Measurements from ENCODE around the gene FASN.

The FASN gene

DNA sequence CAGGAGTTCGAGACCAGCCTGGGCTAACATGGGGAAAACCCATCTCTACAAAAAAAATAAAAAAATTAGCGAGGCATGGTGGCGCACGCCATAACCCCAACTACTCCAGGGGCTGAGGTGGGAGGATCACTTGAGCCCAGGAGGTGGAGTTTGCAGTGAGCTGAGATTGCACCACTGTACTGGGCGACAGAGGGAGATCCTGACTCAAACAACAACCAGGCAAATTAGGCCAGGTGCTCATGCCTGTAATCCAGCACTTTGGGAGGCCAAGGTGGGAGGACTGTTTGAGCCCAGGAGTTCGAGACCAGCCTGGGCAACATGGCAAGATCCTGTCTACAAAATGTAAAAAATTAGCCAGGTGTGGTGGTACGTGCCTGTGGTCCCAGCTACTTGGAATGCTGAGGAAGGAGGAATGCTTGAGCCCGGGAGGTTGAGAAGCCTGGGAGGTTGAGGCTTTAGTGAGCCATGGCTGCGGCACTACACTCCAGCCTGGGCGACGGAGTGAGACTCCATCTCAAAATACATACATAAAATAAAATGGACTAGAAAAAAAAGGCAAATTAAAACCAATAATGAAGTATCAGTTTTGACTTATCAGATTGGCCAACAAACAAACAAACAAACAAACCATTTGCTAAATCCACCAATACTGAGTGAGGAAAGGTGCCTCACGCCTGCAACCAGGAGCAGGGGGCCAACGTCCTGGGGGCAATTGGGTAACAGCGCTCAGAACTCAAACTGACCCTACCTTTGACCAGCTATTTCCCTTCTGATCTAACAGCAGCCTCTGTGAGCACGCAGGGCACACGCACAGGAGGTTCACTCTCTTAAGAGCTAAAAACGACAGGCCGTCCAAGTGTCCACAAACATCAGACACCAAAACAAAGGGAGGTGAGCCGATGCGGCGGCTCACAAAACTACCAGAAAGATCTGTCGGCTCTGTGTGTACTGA is 19.4 kb upstream of the FASN start:
- FAIRE-seq, result no peak

DNA sequence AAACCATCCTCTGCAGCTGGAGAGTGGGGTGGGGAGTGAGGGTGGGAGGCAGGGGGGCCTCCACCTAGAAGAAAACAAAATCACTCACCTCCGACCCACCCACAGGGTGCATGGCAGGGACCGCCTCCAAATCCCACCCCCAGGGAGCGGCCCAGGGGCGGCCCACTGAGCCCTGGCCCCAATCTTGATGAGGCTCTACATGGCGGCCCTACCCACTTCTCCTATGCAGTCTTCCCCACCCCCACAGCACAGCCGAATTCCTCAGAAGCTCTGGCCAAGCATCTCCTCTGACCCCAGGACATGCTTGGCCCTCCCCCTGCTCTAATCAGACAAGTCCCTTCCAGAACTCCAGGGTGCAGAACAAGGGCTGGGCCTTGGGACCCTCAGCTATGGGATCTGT is 18.2 kb upstream of the FASN start:
- FAIRE-seq, result no peak

DNA sequence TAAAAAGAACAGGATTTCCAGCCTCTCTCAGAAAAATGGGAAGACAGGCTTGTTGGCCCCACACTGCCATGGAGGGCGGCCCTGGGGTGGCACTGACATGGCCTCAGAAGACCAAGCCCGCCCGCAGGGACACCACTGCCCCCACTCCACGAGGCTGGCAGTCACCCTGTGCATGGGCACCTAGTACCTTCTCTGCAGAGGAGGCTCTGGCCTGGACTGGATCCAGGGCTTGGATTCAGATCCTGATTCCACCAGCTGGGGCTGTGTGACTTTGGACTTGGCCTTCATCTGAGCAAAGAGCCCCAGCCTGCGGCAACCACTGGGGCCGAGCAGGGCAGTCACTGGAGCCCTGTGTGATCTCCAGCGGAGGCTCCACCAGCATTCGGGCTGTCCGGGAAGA is 16.8 kb upstream of the FASN start:
- no peak for FAIRE-seq

DNA sequence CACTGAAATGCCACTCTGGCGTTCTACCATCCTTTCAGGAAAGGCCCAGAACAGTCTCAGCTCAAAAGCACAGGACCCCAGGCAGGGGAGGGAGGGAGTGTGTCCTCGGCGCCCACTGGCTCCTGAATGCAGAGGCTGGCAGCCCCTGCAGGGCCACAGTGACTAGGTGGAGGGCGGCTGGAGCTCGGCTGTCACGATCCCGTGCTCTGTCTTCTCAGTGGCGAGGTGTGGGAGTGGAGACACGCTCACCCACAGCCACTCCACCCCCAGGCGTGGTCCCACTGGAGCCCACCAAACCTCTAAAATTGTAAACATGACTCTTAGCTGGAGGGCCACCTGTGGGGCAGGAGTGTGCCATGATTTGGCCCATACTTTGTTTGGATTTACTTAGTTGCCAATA is 16.4 kb upstream of the FASN start:
- FAIRE-seq, result no peak

DNA sequence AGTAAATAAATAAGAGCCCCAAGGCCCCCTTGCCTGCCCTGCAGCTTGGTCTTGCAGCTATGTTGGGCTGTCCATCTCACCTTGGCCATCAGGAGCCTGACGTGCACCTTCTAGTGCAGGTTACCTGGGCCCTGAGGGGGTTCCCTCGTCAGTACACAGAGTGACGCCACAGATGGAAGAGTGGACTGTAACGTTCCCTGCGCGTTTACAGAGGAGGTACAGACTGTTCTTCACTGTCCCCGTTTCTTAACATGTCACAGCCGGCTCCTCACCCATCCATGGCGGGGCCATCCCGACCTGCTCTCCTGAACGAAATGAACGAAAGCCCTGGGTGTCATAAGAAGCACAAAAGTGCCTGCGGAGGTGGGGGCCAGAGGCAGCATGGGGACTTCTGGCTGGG is 15.9 kb upstream of the FASN start:
- FAIRE-seq, result no peak

DNA sequence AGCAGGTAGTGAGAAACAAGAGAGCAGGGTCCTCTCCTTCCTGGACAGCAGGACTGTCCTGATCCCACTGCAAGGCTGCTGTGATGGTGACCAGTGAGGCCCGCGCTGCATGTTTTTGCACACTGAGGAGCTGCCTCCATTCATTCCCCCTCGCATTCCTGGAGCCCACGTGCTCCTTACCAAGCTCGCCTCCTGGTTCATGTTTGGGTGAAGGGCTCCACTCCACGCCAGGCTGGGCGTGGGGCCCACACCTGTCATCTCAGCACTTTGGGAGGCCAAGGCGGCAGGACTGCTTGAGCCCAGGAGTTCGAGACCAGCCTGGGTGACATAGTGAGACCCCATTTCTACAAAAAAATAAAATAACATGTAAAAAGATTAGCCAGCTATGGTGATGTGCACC is 15.4 kb upstream of the FASN start:
- FAIRE-seq, result no peak

DNA sequence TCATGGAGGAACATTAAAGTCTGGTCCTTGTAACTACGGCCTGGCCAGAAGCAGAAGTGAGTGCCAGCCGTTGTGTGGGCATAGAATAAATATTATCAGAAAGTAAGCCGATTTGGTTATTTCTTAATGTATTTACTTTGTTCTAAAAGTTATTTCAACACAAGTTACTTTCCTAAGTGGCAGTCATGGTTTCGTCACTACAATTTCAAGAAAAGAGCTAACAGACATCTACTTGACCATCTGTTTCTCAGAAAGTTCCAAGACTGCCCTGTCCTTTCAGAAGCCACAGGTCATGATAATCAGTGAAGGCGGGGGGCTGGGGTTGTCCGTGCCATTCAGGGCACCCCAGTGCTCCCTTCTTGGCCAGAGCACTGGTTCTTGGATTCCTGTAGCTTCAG is 14.9 kb upstream of the FASN start:
- FAIRE-seq, result no peak

DNA sequence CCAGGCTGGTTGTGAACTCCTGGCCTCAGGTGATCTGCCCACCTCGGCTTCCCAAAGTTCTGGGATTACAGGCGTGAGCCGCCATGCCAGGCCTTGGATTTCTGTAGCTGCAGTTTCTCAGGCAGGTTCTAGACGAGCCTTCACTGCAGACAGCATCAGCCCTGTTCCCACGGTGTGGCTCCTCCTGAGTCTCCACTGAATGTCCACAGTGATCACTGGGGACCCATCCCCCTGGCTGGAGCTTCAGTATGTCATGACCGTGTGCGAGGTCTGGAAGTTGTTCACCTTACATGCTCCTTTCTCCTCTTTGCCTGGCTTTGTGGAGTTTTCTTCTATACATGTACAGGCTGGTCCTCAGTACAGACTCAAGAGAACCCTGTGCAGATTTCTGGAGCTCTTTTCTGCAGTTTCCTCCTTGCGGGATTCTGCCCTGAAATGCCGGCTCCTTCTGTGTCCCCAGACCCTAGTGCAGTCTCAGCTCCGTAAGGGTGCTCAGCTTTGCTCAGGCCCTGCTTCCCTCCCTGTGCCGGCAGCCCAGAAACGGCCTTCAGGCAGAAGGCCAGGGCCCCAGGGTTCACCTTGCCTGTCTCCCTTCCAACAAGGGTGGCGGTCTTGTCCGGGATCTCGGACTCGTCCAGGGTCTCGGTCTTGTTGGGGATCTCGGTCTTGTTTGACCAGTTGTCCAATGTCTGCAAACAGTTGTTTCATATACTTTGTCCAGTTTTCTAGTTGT is 14.3 kb upstream of the FASN start:
- no peak for FAIRE-seq

DNA sequence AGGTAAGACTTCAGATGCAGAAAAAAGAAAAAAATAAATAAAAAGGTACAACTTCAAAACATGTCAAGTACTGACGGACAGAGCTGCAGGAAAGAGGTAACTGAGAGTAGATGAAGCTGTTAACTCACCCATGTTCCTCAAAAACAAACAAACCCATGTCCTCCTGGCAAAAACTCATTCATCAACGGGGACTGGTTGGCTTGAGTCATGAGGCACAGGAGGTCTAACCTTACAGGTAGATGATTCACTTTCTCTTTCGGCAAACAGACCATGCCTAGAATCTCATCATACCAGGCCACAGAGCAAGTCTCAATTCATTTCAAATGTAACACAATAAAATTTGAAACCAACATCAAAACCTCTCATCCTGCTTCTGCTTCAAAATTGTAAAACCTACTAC is 12.3 kb upstream of the FASN start:
- FAIRE-seq, result no peak

DNA sequence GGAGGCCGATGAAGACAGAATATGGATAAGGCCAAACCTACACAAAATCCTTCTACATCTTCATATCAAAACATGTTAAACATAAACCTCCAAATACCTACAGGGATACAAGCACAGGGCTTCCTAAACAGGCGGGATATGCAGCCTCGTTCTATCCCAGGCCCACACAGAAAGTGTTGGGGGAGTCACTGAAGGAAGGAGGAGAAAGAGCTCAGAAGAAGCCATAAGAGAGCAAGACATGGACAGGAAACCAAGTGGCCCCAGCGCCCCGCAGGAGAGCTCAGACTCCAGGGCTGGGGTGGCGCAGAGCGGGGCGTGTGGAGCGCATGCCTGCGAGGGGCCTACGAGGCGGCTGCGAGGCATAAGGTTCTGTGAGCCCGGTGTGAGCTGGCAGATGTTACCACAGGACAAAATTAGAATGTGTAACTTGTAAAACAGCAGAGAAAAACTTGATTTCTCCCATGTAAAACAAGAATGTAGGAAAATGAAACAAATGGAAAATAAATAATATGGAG is 11.0 kb upstream of the FASN start:
- no peak for FAIRE-seq

DNA sequence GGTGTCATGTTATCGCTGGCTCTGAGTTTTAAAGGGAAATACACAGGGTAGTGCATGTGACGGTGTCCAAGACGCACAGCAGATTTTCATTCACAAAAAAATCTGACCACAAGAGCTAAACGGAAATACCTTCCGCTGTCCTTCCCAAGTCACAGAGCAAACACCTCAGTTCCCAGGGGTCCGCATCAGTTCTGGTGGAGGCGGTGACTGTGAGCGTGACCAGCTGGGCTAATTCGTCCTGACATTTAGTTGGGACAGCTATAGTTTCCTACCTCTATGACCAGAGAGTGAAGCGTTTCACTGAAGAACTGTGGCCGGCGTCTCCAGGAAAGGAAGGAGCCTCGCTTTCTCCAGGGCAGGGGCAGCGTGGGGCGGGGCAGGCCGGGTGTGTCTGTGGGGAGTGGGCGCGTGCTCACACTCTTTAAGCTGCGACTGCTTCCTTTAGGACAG is 10.5 kb upstream of the FASN start:
- FAIRE-seq, result no peak

DNA sequence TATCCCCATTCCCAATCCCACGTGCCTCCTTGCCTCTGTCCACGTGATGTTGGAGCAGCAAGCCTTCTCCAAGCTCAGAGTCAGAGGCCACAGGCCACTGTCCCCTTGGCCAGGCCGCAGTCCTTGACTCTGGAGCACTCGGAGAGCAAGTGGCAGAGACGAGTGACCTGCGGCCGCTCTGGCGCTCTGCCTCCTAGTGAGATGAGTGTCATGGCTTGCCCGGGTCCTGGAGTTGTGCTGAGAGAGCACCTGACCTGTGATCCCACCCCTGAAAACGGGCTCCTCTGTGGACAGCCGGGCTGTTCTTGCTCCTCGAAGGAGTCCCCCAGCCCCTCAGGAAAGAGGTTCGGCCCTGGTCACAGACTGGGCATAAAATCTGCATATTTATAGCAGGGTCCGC is 10.0 kb upstream of the FASN start:
- FAIRE-seq, result no peak

DNA sequence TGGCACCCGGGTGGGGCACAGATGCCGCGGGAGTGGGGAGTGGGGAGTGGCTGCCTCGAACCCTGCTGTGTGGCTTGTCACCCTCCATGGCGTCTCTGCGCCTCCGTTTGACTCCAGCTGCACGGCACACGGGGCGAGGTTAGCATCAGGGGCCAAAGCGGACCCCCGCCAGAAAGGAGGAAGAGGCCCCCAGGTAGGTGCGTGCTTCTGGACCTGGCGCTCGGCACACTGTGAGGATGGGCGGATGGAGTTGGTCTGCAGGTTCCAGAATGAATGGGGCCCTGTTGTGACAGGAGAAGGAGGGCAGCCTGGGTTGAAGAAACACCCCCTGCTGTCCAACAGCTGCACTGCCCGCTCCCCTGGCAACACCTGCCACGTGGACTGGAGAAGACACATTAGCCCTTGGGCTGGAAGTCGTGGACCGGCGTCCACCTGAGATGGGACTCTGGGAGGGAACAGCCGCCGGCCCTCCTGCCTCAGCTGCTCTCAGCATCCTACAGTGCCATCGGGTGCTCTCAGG is 9.4 kb upstream of the FASN start:
- no peak for FAIRE-seq

DNA sequence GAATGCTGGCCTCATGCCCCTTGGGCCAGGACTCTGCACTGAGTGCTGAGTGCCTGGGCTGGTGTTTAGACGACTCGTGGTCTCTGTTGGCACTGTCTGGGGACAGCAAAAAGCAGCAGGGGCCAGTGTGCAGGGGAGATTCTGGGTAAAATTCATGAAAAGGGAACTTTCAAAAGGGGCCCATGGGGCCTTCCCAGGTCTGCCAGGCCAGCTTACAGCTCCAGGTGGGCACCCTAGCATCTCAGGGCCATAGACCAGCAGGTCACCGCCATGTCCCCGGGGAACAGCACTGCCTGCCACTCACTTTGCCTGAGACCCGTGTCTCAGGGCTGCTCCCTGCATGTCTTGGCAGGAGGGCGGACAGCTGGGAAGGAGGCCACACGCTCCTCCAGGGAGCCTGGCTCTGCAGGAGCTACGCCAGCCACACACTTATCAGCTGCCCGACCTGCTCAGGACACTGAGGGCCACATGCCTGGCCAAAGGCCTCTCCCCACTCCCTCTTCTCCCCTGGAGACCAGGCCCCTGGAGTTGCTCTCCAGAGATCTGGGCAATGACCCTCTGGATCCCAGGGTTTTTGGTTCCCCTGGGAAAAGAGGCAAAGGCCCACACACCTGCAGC is 8.8 kb upstream of the FASN start:
- no peak for FAIRE-seq

DNA sequence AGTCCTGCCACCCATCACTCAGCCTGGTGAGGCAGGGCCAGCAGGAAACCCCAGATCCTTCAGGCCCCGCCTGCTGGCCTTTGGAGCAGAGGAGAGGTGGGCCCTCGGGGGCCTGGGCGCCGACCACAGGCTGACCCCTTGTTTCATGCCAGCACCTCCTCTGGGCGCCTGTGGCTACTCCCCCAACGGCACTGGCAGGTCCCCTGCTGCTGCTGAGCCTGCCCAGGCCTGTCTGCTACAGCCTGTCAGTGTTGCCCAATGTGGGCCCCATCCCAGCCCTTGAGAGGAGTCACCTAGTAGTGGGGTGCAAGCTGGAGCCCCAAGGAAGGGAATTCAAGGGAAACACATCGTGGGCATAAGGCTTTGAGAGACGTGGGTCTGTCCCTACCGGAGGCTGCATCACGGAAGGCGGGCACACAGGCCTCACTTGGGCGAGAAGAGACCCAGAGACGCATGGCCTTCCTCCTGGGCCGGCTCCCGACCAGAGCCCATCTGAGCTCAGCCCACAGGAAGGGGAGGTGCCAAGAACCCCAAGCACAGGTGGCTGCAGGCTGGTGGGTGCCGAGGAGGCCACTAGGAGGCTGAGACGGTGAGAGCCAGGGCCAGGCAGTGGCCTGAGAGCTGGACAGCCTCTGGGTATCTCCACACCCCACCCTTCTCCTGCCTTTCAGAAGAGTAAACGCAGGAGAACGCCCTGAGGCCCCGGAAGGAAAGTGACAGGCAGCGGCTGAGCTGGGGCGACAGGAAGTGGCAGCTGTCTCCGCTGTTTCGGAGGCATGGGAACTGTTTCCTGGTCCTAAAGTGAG is 8.0 kb upstream of the FASN start:
- FAIRE-seq, result no peak

DNA sequence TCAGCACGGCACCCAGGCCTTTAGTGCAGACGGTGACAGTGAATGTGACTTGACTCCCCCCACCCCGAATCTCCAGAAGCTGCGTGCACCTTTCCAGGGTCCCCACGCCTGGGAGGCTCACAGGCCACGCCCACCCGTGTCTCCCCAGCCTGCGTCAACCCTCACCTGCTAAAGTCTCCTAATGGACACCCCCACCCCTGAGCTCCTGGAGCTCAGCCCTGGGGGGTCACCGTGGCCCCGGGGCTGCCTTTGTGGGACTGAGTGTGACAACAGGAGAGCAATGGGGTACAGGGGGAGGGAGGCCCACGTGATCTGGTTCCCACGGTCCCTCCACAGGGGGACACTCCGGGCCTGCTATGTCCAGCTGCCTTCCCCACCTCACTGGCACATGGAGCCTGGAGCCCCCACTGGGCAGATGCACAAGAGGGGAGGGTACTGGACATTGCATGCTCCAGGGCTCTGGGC is 7.4 kb upstream of the FASN start:
- FAIRE-seq, result no peak

DNA sequence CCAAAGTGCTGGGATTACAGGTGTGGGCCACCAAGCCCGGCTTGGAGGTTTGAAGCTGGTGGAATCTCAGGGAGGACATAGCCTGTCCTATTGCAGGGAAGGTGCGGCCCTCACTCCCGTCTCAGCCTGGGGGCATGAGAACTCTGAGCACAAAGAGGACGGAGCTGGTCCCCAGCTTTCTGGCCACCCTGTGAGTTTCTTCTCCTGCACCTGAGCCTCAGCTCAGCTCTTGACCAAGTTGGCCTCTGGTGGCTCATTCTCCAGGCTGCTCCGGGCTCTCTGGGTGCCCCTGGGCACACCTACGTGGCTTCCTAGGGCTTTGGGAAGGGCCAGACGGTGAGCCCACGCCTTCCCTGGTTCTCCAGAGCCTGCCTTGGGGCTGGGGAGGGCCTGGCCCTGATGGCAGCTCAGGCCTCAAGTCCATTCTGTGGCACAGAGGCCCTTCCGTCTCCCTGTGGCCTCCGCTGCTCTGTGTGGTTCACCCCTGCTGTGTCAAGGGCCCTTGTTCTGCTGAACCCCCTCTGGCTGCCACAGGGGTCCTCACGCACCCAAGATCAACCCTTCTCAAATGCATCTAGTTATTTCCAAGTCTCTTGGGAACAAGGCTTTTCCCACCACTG is 6.9 kb upstream of the FASN start:
- no peak for FAIRE-seq

DNA sequence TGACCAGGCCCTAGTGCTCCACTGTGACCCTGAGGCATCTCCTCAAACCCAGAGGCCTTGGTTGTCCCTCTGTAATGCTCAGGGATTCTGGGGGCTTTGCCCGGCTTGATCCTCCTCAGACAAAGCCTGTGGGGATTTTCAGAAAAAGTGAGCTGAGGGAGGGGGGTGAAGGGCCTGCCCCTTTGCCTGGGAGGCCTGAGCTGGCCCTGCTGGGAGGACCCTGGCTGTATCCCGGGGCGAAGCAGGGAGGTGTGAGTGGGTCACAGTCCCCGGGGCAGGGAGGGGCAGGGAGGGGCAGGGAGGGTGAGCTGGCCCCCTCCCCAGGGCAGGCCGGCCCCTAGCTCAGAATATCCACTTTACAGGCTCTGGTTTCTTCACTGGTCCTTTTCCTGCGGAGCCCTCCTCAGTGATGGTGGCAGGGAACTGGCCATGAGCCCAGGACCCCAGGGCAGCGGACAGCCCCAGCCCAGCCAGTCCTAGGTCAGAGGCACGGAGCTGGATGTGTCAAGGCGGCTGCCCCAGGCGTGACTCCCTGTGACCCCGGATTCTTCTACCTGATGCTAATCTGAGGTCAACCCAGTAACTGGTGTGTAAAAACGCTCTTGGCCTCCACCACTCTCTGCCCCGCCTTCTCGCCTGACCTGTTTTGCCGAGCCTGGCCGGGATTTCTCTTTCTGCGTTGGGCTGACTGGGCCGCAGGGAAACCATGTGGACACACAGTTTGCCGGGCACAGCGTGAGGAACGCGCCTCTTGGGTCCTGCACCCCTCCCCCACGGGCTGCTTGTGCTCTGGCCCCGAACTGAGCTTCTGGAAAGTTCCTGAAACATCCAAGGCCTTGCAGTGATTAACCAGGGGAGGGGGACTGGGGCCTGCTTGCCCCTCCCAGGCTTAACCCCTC is 5.8 kb upstream of the FASN start:
- FAIRE-seq, result no peak

DNA sequence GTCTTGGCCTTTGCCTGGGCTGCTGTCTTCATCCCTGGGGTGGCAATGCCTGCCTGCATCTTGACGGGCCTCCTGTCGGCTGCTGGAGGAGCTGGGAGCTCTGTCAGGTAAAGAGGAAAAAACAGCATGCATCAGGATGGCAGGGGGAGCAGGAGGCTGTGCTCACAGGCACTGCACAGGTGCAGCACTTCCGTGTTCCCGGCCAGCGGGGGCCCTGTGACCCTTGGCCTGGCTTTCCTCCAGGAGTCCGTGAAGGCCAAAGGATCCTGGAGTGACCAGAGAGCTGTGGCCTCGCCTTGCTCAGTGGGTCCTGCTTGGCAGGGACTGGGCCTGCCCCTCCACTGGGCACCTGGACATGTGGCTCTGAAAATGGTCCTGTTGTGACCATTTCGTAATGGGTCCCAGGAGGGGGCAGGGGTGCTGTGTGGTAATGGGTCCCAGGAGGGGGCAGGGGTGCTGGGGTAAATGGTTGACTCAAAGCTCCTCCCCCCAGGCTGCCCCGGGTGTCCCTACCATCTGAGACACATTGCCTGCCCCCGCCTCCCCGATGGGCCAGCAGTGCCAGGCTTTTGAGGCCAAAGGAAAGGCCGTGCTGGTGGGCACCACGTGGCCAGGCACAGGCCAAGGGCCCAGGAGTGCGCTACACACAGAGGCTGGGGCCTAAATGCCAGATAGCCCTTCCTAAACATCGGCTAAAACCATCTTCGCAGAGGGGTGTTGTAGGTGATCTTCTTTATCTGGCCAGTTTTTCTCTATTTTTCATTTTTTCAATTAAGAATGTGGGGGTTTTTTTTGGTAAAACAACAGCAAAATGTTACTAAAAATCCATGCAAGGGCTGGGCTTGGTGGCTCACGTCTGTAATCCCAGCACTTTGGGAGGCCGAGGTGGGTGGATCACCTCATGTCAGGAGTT is 4.0 kb upstream of the FASN start:
- FAIRE-seq, result no peak

DNA sequence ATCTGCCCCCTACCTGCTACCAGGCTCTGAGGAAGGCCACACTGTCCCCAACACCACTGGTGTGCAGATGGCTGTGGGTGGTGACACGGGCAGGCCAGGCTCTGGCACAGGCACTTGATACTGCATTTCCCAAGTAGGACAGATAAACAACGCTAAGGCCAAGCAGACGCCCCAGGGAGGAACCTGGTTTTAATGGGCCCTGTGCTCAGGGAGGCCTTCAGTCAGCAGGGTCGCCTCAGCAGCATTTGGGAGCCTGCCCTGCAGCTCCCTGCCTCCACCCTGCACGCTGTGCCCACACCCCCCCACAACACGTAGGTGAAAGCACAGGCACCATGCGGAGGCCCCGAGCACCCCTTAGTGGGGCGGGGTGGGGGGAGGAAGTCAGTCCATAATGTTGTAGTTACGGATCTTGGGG is 3.3 kb upstream of the FASN start:
- FAIRE-seq, result no peak

Measured in A204.1 (cell line).